GM23248 (cell line): ENCODE results near the gene ZNF460.

Experiments used
- EZH2 ChIP-seq: fragments of 200-600 bp; sonication (generic); IDR thresholded peaks from 2 replicates; pipeline ENCODE4 v1.6.1; 2018; ENCODE audit warnings: antibody characterized with exemption, mild to moderate bottlenecking; ENCODE audit not compliant: insufficient read depth, poor library complexity, severe bottlenecking
- EZH2phosphoT487 ChIP-seq: fragments of 200-600 bp; sonication (generic); IDR thresholded peaks from 2 replicates; pipeline ENCODE4 v1.6.1; 2018; ENCODE audit warnings: antibody characterized with exemption, moderate library complexity, mild to moderate bottlenecking, low read depth; ENCODE audit not compliant: insufficient read depth

GRCh38 chr19:57248646-57249045 is 31.6 kb upstream of the ZNF460 start:
- no peak for TF ChIP-seq EZH2
- TF ChIP-seq EZH2phosphoT487: no peak
